Osteocyte (in vitro differentiated cells): ENCODE measurements around the gene PTPN1. TPM values are rescaled to one million over a fixed set of nuclear protein-coding genes. Genes with fewer than 3 reads are reported as not detected.
A peak's percentile ranks its signal among the peaks of the same experiment; 100 is the strongest.

Source experiments
- DNase-seq: peaks from one replicate; pipeline ENCODE4 v3.0.0; 2021; ENCODE audit warnings: mixed read lengths; ENCODE audit not compliant: unreplicated experiment; ENCODE audit errors: extremely low spot score
- H3K27ac Mint-ChIP-seq: one replicate; pipeline ENCODE4 v1.8.0; 2021; ENCODE audit warnings: mild to moderate bottlenecking, mixed read lengths; ENCODE audit not compliant: unreplicated experiment
- H3K27me3 Mint-ChIP-seq: one replicate; pipeline ENCODE4 v1.8.0; 2021; ENCODE audit warnings: mixed read lengths; ENCODE audit not compliant: unreplicated experiment
- H3K36me3 Mint-ChIP-seq: one replicate; pipeline ENCODE4 v1.8.0; 2021; ENCODE audit warnings: mixed read lengths; ENCODE audit not compliant: unreplicated experiment
- H3K4me1 Mint-ChIP-seq: one replicate; pipeline ENCODE4 v1.8.0; 2021; ENCODE audit warnings: mixed read lengths; ENCODE audit not compliant: unreplicated experiment
- H3K4me3 Mint-ChIP-seq: one replicate; pipeline ENCODE4 v1.8.0; 2021; ENCODE audit warnings: mild to moderate bottlenecking, moderate library complexity, mixed read lengths; ENCODE audit not compliant: unreplicated experiment
- H3K9me3 Mint-ChIP-seq: one replicate; pipeline ENCODE4 v1.8.0; 2021; ENCODE audit warnings: mixed read lengths; ENCODE audit not compliant: unreplicated experiment
- CTCF ChIP-seq: fragments of 200-600 bp; sonication (generic); IDR thresholded peaks from 2 replicates; pipeline ENCODE4 v1.5.0; 2021; ENCODE audit warnings: antibody characterized with exemption, mild to moderate bottlenecking, moderate library complexity
- total RNA-seq: library from RNA; stranded (reverse); gene quantifications from 2 replicates; pipeline ENCODE4 v1.2.1, GENCODE V29; 2021

The PTPN1 gene
- total RNA-seq, 1 donor from 2014 or later = 29.1 TPM

GRCh38 chr20:50482396-50482981 is 27.7 kb upstream of the PTPN1 start:
- no peaks in the 10 kb centered on the region for H3K9me3 Mint-ChIP-seq
- H3K27me3 Mint-ChIP-seq = no peaks in the 10 kb centered on the region
- no peak for DNase-seq
- H3K4me1 Mint-ChIP-seq = peaks cover 13% of the 10 kb centered on the region
- TF ChIP-seq CTCF = no peak
- no peak overlapping the region for H3K4me3 Mint-ChIP-seq
- no peaks in the 10 kb centered on the region for H3K36me3 Mint-ChIP-seq
- H3K27ac Mint-ChIP-seq = no peak overlapping the region

- H3K4me3 Mint-ChIP-seq = peak overlapping the region; percentile 72
- peaks cover 8% of the 10 kb centered on the region for H3K4me1 Mint-ChIP-seq
- H3K27ac Mint-ChIP-seq = peak overlapping the region; percentile 88
- no peaks in the 10 kb centered on the region for H3K36me3 Mint-ChIP-seq
- no peaks in the 10 kb centered on the region for H3K27me3 Mint-ChIP-seq
- no peaks in the 10 kb centered on the region for H3K9me3 Mint-ChIP-seq
- TF ChIP-seq CTCF = no peak
- DNase-seq = no peak
Measured at GRCh38 chr20:50484271-50484976, 25.8 kb upstream of the PTPN1 start.

- TF ChIP-seq CTCF = no peak
- Mint-ChIP-seq H3K4me3 (no peak overlapping the region), H3K27me3 (no peaks in the 10 kb centered on the region), H3K27ac (no peak overlapping the region), H3K36me3 (no peaks in the 10 kb centered on the region), H3K9me3 (no peaks in the 10 kb centered on the region), H3K4me1 (peaks cover 8% of the 10 kb centered on the region)
- DNase-seq = no peak
Measured at GRCh38 chr20:50487397-50487796, 22.8 kb upstream of the PTPN1 start.

GRCh38 chr20:50488236-50488806 is 21.9 kb upstream of the PTPN1 start:
- peaks cover 8% of the 10 kb centered on the region for H3K4me1 Mint-ChIP-seq
- no peak overlapping the region for H3K27ac Mint-ChIP-seq
- H3K9me3 Mint-ChIP-seq = no peaks in the 10 kb centered on the region
- no peak for DNase-seq
- H3K27me3 Mint-ChIP-seq = no peaks in the 10 kb centered on the region
- TF ChIP-seq CTCF = no peak
- H3K4me3 Mint-ChIP-seq = no peak overlapping the region
- no peaks in the 10 kb centered on the region for H3K36me3 Mint-ChIP-seq

GRCh38 chr20:50491168-50491567 is 19.0 kb upstream of the PTPN1 start:
- Mint-ChIP-seq H3K4me3 (no peak overlapping the region), H3K27ac (no peak overlapping the region), H3K36me3 (no peaks in the 10 kb centered on the region), H3K9me3 (no peaks in the 10 kb centered on the region), H3K27me3 (no peaks in the 10 kb centered on the region), H3K4me1 (no peaks in the 10 kb centered on the region)
- no peak for DNase-seq
- no peak for TF ChIP-seq CTCF
